MCF 10A (cell line): Measurements from ENCODE around the gene PCARE. TPM values are rescaled to one million over a fixed set of nuclear protein-coding genes. Genes with fewer than 3 reads are reported as not detected.
A peak's percentile ranks its signal among the peaks of the same experiment; 100 is the strongest.

Experiments
- BruUV-seq: library from RNA; stranded (reverse); fragments of 400-500 nt; replicated peaks from 2 replicates; lab custom pipeline; 2021; lab: Mats Ljungman, UMichigan
- CTCF ChIA-PET: fragments of 300-600 bp; sonication (Branson Sonifier 250); formaldehyde crosslinking; extraction: SDS; loops from one replicate; lab custom pipeline; 2021; ENCODE audit warnings: antibody characterized with exemption, inconsistent platforms; lab: Yijun Ruan, JAX
- POLR2A ChIA-PET: fragments of 300-600, 350-650 bp; sonication (Branson Sonifier 250); formaldehyde crosslinking; extraction: SDS; loops from one replicate; lab custom pipeline; 2020; ENCODE audit warnings: antibody characterized with exemption, inconsistent platforms; lab: Yijun Ruan, JAX
- DNase-seq: peaks from one replicate; pipeline ENCODE4 v3.0.0-alpha.2; 2018; ENCODE audit not compliant: unreplicated experiment
- H3K27ac Mint-ChIP-seq: one replicate; pipeline ENCODE4 v1.8.0; 2022; ENCODE audit warnings: mild to moderate bottlenecking, low read depth, mixed read lengths; ENCODE audit not compliant: unreplicated experiment
- H3K27me3 Mint-ChIP-seq: one replicate; pipeline ENCODE4 v1.8.0; 2022; ENCODE audit warnings: mixed read lengths; ENCODE audit not compliant: insufficient read depth, unreplicated experiment
- H3K36me3 Mint-ChIP-seq: one replicate; pipeline ENCODE4 v1.8.0; 2022; ENCODE audit warnings: mild to moderate bottlenecking, moderate library complexity, mixed read lengths; ENCODE audit not compliant: insufficient read depth, unreplicated experiment
- H3K4me1 Mint-ChIP-seq: one replicate; pipeline ENCODE4 v1.8.0; 2022; ENCODE audit warnings: mixed read lengths; ENCODE audit not compliant: insufficient read depth, unreplicated experiment
- H3K4me3 Mint-ChIP-seq: one replicate; pipeline ENCODE4 v1.8.0; 2022; ENCODE audit warnings: mild to moderate bottlenecking, moderate library complexity, mixed read lengths; ENCODE audit not compliant: unreplicated experiment
- H3K9me3 Mint-ChIP-seq: one replicate; pipeline ENCODE4 v1.8.0; 2022; ENCODE audit warnings: mixed read lengths; ENCODE audit not compliant: unreplicated experiment
- intact Hi-C: fragments of 100-400 bp; cut with micrococcal nuclease; formaldehyde crosslinking; loops from 2 replicates; pipeline ENCODE4 v1.14.1; 2022
- total RNA-seq: library from RNA; stranded (reverse); gene quantifications from 2 replicates; pipeline ENCODE4 v1.2.3, GENCODE V29; 2022
- TF ChIP-seq, protein P1 (sequence below): fragments of 200-600 bp; IDR thresholded peaks from one replicate; pipeline ENCODE4 v1.8.0; 2022; ENCODE audit warnings: antibody characterized with exemption, mild to moderate bottlenecking; ENCODE audit not compliant: unreplicated experiment

The PCARE gene
- total RNA-seq, 1 experiment from 2014 or later: not detected

DNA sequence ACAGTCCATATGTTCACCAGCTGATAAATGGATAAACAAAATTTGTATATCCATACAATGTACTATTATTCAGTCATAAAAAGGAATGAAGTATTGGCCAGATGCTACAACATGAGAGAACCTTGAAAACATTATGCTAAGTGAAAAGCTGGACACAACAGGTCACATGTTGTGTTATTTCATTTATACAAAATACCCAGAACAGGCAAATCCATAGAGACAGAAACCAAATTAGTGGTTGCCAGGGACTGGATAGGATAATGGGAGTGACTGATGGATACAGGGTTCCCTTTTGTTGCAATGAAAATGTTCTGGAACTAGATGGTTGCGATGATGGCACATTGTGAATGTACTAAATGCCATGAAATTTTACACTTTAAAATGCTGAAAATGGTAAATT lies 10.2 kb upstream of the PCARE start:
- POLR2A ChIA-PET: interaction anchor here (0.9 to 1.3 kb wide), 2 partner anchors 8 to 57 kb away, joined by 3 to 4 read pairs; no protein-coding TSS in a partner anchor

DNA sequence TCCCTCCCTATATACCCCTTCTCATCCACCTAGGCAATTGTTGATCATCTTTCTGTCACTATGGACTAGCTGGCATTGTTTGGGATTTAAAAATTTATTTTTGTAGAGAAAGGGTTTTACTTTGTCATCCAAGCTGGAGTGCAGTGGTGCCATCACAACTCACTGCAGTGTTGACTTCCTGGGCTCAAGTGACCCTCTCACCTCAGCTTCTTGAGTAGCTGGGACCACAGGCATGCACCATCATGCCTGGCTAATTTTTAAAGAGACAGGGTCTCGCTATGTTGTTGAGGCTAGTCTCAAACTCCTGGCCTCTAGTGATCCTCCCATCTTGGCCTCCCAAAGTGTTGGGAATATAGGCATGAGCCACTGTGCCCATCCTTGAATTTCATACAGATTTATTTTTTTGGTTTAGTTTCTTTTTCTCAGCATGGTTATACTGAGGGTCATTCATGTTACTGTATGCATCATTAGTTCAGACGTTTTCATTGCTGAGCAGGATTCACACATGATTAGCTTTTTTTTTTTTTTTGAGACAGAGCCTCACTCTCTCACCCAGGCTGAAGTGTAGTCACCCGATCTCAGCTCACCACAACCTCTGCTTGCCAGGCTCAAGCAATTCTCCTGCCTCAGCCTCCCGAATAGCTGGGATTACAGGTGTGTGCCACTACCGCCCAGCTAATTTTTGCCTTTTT lies 8.6 kb upstream of the PCARE start:
- Mint-ChIP-seq H3K27ac (no peak overlapping the region), H3K9me3 (no peaks in the 10 kb centered on the region), H3K27me3 (no peaks in the 10 kb centered on the region), H3K36me3 (no peaks in the 10 kb centered on the region), H3K4me1 (peaks cover 5% of the 10 kb centered on the region), H3K4me3 (no peak overlapping the region)
- intact Hi-C loops: no loop called here
- TF ChIP-seq, protein P1, sequence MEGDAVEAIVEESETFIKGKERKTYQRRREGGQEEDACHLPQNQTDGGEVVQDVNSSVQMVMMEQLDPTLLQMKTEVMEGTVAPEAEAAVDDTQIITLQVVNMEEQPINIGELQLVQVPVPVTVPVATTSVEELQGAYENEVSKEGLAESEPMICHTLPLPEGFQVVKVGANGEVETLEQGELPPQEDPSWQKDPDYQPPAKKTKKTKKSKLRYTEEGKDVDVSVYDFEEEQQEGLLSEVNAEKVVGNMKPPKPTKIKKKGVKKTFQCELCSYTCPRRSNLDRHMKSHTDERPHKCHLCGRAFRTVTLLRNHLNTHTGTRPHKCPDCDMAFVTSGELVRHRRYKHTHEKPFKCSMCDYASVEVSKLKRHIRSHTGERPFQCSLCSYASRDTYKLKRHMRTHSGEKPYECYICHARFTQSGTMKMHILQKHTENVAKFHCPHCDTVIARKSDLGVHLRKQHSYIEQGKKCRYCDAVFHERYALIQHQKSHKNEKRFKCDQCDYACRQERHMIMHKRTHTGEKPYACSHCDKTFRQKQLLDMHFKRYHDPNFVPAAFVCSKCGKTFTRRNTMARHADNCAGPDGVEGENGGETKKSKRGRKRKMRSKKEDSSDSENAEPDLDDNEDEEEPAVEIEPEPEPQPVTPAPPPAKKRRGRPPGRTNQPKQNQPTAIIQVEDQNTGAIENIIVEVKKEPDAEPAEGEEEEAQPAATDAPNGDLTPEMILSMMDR: no peak
- DNase-seq: no peak
- ChIA-PET CTCF (interaction anchor here (0.6 kb wide), 1 partner anchor 1140 kb away, joined by 3 read pairs; no protein-coding TSS in a partner anchor), POLR2A (interaction anchor here (0.7 kb wide), 1 partner anchor 25 kb away, joined by 3 read pairs; no protein-coding TSS in a partner anchor)
- no TSS peak for BruUV-seq

More for the DNA sequence above, 10.2 kb upstream of the PCARE start:
- Mint-ChIP-seq H3K4me3 (no peak overlapping the region), H3K4me1 (peaks cover 5% of the 10 kb centered on the region), H3K36me3 (no peaks in the 10 kb centered on the region), H3K27ac (no peak overlapping the region), H3K9me3 (no peaks in the 10 kb centered on the region), H3K27me3 (no peaks in the 10 kb centered on the region)
- CTCF ChIA-PET: no interaction called here
- no peak for DNase-seq
- BruUV-seq: no TSS peak
- intact Hi-C loops: no loop called here
- TF ChIP-seq, protein P1: no peak

DNA sequence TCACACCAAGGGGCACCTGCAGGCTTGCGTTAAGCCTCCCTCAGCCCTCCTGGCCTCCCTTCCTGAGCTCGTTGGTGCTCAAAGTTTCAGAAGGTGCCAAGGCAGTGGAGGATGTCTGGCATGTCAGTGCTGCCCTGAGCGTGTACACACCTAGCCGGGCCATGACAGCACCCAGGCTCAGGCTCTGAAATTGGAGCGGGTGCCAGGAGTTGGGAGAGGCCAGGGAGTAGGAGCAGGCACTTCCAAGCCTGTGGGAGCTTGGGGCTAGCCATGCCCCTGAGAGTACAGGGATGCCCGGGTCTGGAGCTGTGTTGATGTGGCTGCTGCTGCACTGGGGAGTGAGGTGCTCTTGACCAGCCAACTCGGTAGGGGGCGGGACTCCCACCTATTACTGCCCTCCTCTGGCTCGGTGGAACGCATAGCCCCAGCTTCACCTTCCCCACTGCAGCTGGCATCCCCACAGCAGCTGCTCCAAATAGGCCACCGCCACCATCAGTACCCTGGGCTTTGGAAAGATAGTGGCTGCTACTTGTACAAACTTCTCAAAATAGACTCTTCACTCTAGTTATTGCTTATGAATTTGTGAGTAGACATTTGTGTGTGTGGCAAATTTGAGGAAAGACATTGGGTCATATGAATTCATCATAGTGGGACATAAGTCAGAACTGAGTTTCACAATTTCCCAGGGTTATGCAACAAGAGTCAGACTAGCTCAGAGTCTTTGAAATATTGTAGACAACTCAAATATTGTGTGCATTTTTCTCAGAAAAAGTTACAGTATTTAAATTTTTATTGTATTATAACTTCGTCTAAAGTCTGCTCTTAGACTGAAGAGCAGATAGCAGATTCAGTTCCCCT lies 6.8 kb upstream of the PCARE start:
- Mint-ChIP-seq H3K9me3 (no peaks in the 10 kb centered on the region), H3K36me3 (no peaks in the 10 kb centered on the region), H3K4me1 (peaks cover 5% of the 10 kb centered on the region), H3K27me3 (no peaks in the 10 kb centered on the region), H3K4me3 (no peak overlapping the region), H3K27ac (no peak overlapping the region)
- BruUV-seq: no TSS peak
- intact Hi-C loops: no loop called here
- TF ChIP-seq, protein P1: no peak
- CTCF ChIA-PET: interaction anchor here (1.3 to 1.4 kb wide), 2 partner anchors 18 to 23 kb away, joined by 3 to 4 read pairs; no protein-coding TSS in a partner anchor
- DNase-seq: peak; percentile 57
- POLR2A ChIA-PET: interaction anchor here (0.5 to 1.2 kb wide), 5 partner anchors 14 to 177 kb away, joined by 3 to 5 read pairs (median 3); no protein-coding TSS in a partner anchor

DNA sequence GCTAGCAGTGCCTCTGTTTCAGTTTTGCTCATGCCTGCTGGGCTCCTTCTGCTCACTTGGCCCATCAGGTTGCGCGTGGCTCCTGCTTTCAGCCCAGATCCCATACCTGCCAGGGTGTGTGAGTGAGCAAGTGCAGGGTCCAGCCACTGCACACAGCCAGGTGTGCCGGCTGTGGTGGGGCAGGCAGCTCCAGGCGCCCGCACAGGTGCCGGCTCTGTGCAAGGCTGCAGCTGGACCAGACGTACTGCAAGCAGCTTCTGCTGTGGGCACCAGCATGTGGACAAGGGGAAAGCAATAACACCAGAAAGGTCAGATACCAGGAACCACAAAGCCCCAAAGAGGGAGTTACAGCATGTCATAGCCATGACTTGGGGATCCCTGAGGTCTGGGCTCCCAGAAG lies 5.6 kb upstream of the PCARE start:
- no peak for DNase-seq
- Mint-ChIP-seq H3K4me3 (no peak overlapping the region), H3K9me3 (no peaks in the 10 kb centered on the region), H3K36me3 (no peaks in the 10 kb centered on the region), H3K27ac (no peak overlapping the region), H3K4me1 (peaks cover 5% of the 10 kb centered on the region), H3K27me3 (no peaks in the 10 kb centered on the region)
- no TSS peak for BruUV-seq
- ChIA-PET CTCF (interaction anchor here (1.1 to 1.4 kb wide), 4 partner anchors 16 to 50 kb away, joined by 3 to 4 read pairs (median 3); no protein-coding TSS in a partner anchor), POLR2A (interaction anchor here (1.2 kb wide), 1 partner anchor 37 kb away, joined by 4 read pairs; no protein-coding TSS in a partner anchor)
- intact Hi-C loops: no loop called here
- TF ChIP-seq, protein P1: no peak
